ENCODE data around the gene DVL1.

GRCh38 chr1:1306661-1307260 is 42.5 kb downstream of the DVL1 start:
- no peak for TF ChIP-seq ZNF281 (CRISPR knock-in tag; IDR thresholded peaks at IDR 0.05)
- TF ChIP-seq ESRRA (CRISPR knock-in tag; IDR thresholded peaks at IDR 0.05; ENCODE audit: borderline replicate concordance), result no peak
- TF ChIP-seq SP1 (CRISPR knock-in tag; conservative IDR thresholded peaks at IDR 0.05), result no peak
- TF ChIP-seq CTCF (IDR thresholded peaks at IDR 0.05), result no peak
- TF ChIP-seq ZNF121 (CRISPR knock-in tag; IDR thresholded peaks at IDR 0.05), result no peak
- no peak for TF ChIP-seq JUN (CRISPR knock-in tag; IDR thresholded peaks at IDR 0.05)
- no peak for TF ChIP-seq ATF6 (CRISPR knock-in tag; IDR thresholded peaks at IDR 0.05)
- no peak for TF ChIP-seq ELF4 (CRISPR knock-in tag; IDR thresholded peaks at IDR 0.05; ENCODE audit: low read depth)
- no peak for TF ChIP-seq GABPB1 (CRISPR knock-in tag; IDR thresholded peaks at IDR 0.05)
- TF ChIP-seq MYBL2 (CRISPR knock-in tag; IDR thresholded peaks at IDR 0.05), result no peak
- TF ChIP-seq IRF2 (CRISPR knock-in tag; IDR thresholded peaks at IDR 0.05; ENCODE audit: borderline replicate concordance, low read depth), result no peak
- TF ChIP-seq ZNF512 (CRISPR knock-in tag; IDR thresholded peaks at IDR 0.05; ENCODE audit: borderline replicate concordance), result no peak
- TF ChIP-seq TCF7 (CRISPR knock-in tag; IDR thresholded peaks at IDR 0.05; ENCODE audit: low read depth), result no peak

Data from WTC11 (cell line).